ENCODE measurements around the gene PPM1J. TPM values are rescaled to one million over a fixed set of nuclear protein-coding genes. Genes with fewer than 3 reads are reported as not detected.

PPM1J gene
- total RNA-seq, 6 experiments from 2014 or later, result 1.1 to 1.7 (median 1.4) TPM

DNA sequence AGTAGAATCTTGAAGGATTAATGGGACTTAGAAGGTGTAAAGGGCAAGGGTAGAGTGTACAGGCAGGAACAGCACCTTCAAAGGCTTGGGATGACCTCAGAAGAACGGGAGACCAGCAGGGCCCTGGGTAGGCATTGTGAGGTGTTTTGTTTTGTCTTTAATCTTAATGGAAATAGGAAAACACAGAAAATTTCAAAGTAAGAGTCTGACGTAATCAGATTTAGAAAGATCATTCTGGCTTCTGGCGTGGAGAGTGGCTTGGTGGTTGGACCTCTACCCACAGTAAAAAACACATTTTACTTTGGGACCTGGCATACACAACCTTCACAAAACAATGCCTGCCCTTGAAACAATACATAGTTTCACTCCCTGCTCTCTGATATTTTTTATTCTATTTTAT lies 36.5 kb downstream of the PPM1J start:
- Mint-ChIP-seq H3K36me3 (ENCODE audit: low read depth) (peaks cover 14% of the 10 kb centered on the region), H3K4me1 (ENCODE audit: low read depth) (peaks cover 28% of the 10 kb centered on the region), H3K27ac (peak overlapping the region; percentile 2; the same call in 1 of the 2 replicates), H3K27me3 (ENCODE audit: insufficient read depth) (peaks cover 11% of the 10 kb centered on the region; the same call in 1 of the 2 replicates), H3K4me3 (no peak overlapping the region), H3K9me3 (no peaks in the 10 kb centered on the region)
- TF ChIP-seq, protein P1, sequence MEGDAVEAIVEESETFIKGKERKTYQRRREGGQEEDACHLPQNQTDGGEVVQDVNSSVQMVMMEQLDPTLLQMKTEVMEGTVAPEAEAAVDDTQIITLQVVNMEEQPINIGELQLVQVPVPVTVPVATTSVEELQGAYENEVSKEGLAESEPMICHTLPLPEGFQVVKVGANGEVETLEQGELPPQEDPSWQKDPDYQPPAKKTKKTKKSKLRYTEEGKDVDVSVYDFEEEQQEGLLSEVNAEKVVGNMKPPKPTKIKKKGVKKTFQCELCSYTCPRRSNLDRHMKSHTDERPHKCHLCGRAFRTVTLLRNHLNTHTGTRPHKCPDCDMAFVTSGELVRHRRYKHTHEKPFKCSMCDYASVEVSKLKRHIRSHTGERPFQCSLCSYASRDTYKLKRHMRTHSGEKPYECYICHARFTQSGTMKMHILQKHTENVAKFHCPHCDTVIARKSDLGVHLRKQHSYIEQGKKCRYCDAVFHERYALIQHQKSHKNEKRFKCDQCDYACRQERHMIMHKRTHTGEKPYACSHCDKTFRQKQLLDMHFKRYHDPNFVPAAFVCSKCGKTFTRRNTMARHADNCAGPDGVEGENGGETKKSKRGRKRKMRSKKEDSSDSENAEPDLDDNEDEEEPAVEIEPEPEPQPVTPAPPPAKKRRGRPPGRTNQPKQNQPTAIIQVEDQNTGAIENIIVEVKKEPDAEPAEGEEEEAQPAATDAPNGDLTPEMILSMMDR (IDR thresholded peaks at IDR 0.05), result no peak
- DNase-seq, result no peak

DNA sequence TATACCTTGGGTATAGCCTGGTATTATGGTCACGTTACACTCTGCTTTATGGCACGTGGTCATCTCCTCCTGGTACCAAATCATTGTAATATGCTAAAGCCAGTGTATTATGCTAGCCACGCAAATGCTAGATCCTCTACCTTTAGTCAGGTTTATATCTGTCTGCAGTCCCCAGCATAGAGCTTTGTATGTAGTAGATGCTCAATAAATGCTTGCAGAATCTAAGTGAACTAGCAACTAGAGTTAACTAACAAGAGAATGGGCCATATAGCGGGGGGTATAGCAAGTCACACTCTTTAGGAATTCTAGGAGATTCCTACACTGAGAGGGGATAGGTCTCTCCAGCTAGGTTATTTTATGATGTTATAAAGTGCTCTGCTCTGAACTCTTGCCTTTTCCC lies 37.6 kb downstream of the PPM1J start:
- no peaks in the 10 kb centered on the region for H3K9me3 Mint-ChIP-seq
- H3K4me1 Mint-ChIP-seq (ENCODE audit: low read depth), result peaks cover 30% of the 10 kb centered on the region
- no peak overlapping the region for H3K27ac Mint-ChIP-seq
- peaks cover 14% of the 10 kb centered on the region for H3K36me3 Mint-ChIP-seq (ENCODE audit: low read depth)
- no peak overlapping the region for H3K4me3 Mint-ChIP-seq
- peaks cover 9% of the 10 kb centered on the region; the same call in 1 of the 2 replicates for H3K27me3 Mint-ChIP-seq (ENCODE audit: insufficient read depth)
- TF ChIP-seq, protein P1 (IDR thresholded peaks at IDR 0.05), result no peak
- DNase-seq, result no peak

DNA sequence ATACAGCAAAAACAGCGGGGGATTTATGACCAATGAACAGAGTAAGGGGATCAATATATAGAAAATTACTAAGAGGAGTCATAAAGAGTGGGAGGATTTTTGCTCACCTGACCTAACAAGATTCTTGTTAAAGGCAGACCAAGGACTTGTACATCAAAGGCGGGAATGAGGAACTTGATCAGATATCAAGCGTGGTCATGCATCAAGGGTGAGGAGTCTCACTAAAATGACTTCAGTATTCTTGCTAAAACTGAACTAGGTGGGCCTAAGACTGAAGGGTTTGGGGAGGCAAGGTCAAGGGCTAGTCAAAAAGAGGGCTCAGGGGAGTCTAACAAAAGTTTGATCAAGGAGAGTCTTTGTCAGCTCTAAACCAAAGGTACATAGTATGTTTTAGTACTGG lies 38.6 kb downstream of the PPM1J start:
- H3K4me3 Mint-ChIP-seq, result no peak overlapping the region; the same call in 1 of the 2 replicates
- no peak overlapping the region; the same call in 1 of the 2 replicates for H3K27ac Mint-ChIP-seq
- H3K4me1 Mint-ChIP-seq (ENCODE audit: low read depth), result peaks cover 40% of the 10 kb centered on the region
- TF ChIP-seq, protein P1 (IDR thresholded peaks at IDR 0.05), result no peak
- H3K9me3 Mint-ChIP-seq, result no peaks in the 10 kb centered on the region
- peaks cover 9% of the 10 kb centered on the region; the same call in 1 of the 2 replicates for H3K27me3 Mint-ChIP-seq (ENCODE audit: insufficient read depth)
- no peak for DNase-seq
- peaks cover 15% of the 10 kb centered on the region for H3K36me3 Mint-ChIP-seq (ENCODE audit: low read depth)

DNA sequence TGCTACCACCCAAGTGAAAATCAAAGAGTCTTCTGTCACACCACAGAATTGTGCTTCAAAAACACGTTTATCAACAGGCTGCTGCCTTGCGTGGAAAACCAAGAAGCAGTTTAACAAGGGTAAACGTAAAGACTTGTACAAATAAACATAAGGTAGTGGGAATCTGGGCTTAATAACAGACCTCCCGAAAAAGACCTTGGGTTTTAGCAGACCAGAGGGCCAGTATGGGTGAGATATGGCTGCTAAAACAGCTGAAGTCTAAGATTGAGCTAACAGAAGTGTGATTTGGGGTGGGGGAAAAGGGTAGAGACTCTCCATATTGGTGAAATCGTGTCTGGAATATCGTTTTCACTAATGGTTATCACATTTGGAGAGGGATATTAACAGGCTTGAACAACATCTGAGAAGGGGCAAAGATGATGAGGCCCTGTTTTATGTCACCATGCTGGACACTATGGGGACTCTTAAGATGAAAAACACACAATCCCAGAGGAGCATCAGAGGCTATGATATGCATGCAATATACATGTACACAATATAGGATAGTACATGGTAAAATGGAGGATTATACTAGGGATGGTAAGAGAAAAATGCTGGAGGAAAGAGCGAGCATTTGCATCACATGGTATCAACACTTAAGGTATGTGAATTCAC lies 39.3 kb downstream of the PPM1J start:
- peak; percentile 10 for DNase-seq
- H3K4me3 Mint-ChIP-seq, result peak overlapping the region; percentile 90
- peaks cover 20% of the 10 kb centered on the region for H3K36me3 Mint-ChIP-seq (ENCODE audit: low read depth)
- peak overlapping the region; percentile 79 for H3K27ac Mint-ChIP-seq
- peaks cover 9% of the 10 kb centered on the region; the same call in 1 of the 2 replicates for H3K27me3 Mint-ChIP-seq (ENCODE audit: insufficient read depth)
- H3K9me3 Mint-ChIP-seq, result no peaks in the 10 kb centered on the region
- H3K4me1 Mint-ChIP-seq (ENCODE audit: low read depth), result peaks cover 46% of the 10 kb centered on the region
- TF ChIP-seq, protein P1 (IDR thresholded peaks at IDR 0.05), result no peak

DNA sequence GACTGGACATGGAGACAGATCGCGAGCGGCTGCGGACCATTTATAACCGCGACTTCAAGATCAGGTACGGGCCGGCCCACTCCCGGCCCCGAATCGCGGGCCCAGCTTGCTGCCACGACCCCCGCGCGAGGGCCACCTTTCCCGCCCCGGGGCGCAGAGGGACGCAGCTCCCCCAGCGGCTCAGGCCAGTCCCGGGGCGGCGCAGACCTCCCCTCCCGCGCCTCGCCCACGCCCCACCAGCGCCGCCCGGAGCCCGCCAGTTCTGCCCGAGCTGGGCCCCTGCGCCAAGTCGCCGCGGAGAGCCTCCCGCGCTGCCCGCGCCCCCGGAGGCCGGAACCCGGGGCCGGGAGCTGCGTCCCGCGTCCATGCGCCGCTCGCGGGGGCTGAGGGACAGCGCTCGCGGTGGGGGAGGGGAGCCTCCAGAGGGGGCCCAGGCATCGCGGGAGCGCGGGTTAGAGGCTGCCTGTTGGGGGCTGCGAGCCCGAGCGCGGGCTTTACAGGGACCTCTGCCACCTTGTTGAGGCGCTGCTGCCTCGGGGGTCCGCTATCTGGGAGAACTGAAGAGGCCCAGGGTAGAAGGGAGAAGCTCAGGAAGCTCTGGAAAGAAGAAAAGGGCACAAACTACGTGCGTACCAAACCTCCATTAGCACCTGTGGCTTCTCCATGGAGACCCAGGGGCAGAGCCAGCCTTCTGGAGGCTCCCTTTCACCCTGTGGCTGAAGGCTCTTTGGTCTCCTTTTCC lies 40.0 kb downstream of the PPM1J start:
- peaks cover 46% of the 10 kb centered on the region for H3K4me1 Mint-ChIP-seq (ENCODE audit: low read depth)
- H3K4me3 Mint-ChIP-seq, result peak overlapping the region; percentile 96
- no peaks in the 10 kb centered on the region for H3K9me3 Mint-ChIP-seq
- TF ChIP-seq, protein P1 (IDR thresholded peaks at IDR 0.05), result peak; percentile 28; the same call in 1 of the 2 replicates
- H3K36me3 Mint-ChIP-seq (ENCODE audit: low read depth), result peaks cover 27% of the 10 kb centered on the region
- no peak for DNase-seq
- H3K27ac Mint-ChIP-seq, result peak overlapping the region; percentile 98
- H3K27me3 Mint-ChIP-seq (ENCODE audit: insufficient read depth), result peaks cover 9% of the 10 kb centered on the region; the same call in 1 of the 2 replicates
